Activated CD4-positive, alpha-beta T cell treated with anti-CD3 and anti-CD28 coated beads for 1 hour (primary cell): ENCODE data around the gene CERS1.

Experiments used
- DNase-seq: peaks from one replicate; pipeline ENCODE4 v3.0.0-alpha.2; 2020

CERS1 gene, protein sequence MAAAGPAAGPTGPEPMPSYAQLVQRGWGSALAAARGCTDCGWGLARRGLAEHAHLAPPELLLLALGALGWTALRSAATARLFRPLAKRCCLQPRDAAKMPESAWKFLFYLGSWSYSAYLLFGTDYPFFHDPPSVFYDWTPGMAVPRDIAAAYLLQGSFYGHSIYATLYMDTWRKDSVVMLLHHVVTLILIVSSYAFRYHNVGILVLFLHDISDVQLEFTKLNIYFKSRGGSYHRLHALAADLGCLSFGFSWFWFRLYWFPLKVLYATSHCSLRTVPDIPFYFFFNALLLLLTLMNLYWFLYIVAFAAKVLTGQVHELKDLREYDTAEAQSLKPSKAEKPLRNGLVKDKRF

DNA sequence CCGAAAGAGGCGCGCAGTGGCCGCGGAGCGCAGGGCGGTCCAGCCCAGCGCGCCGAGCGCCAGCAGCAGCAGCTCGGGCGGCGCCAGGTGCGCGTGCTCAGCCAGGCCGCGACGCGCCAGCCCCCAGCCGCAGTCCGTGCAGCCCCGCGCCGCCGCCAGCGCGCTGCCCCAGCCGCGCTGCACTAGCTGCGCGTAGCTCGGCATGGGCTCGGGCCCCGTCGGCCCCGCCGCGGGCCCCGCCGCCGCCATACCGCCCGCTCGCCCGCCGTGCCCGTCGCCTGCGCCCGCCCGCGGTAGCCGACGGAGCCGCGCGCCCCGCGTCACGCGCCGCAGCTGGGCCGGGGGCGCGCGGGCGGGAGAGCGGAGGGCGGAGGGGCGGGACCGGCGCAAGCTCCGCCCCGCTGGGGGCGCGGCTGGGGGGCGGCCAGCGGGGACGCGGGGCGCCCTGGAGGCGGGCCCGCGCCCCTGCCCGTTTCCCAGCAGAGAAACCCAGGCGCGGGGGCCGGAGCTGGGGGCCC, at the start of gene CERS1:
TSS of gene CERS1 (minus strand) at position 335 of the 518 bp plus-strand sequence. CDS start at position 249, 86 bp downstream.
- no peak for DNase-seq

DNA sequence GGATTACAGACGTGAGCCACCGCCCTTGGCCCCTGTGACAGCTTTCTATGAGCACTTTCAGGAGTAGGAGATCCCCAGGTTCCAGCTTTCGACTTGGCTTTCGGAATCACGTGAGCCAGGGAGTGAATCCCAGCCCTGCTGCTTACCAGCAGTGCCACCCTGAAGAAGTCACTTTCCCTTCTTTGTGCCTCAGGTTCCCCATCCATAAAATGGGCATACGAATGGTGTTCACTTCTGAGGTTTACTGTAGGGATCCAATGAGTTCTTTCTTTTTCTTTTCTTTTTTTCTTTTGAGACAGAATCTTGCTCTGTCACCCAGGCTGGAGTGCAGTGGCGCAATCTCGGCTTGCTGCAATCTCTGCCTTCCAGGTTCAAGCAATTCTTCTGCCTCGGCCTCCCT, 49.3 kb upstream of the CERS1 start:
- no peak for DNase-seq

DNA sequence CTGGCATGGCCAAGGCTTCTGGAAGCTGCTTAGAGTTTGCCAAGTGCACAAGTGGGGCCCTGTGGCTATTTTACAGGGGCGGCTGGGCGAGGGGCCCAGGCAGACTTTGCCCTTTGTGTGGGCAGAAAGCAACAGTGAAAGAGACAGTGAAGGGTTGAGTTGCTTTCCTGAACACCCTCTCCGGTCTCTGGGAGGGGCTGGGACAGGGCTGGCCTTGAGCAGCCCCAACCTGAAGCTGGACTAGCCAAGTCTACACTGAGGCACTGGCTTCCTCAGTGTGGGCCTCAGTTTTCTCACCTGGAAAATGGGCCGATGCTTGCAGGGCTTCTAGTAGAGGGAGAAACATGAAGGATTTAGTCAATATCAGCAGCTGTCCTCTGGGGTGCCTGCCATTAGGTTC, 47.5 kb upstream of the CERS1 start:
- DNase-seq, result no peak

DNA sequence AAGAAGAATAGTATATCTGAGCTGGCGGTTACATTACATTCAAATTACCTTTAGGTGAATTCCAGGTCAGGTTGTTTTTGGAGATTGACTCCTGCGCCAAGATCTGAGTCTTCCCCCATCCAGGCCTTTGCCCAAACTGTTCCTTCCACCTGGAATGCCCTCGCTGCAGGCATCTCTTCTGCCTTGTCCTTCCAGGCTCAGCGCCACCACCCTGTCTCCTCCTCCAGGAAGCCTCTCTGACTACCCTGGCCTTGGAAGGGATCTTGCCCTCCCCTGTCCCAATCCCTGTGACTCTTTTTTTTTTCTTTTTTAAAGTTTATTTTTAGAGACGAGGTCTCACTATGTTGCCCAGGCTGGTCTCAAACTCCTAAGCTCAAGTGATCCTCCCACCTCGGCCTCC, 46.7 kb upstream of the CERS1 start:
- no peak for DNase-seq

DNA sequence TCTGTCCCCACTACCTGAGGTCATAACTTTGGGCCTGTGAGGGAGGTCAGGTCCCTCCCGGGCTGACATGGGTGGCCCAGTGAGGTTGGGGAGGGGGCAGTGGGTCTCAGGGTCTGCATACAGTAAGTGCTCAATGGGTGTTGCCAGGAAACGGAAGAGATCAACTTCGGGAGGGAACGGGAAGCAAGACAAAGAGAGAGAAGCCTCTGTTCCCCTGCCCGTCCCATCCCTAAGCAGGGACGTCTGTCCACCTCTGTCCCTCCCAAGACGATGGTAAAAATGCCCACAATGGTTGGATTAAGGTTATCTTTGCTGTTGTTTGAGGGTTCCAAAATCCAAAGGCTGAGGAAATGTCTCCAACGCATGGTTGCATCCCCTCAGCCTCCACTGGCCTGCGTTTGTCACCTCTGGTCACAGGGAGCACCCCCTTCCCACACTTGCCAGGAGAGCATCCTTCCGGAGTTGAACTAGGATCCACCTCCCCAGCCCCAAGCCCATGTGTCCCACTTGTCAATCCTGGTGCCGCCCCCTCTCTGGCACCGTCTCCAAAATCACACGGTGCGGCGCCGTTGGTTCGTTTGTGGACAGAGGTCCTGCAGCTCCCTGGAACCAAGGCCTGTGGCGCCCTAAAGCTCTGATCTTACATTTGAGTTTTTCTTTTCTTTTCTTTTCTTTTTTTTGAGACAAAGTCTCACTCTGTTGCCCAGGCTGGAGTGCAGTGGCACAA, 45.8 kb upstream of the CERS1 start:
- DNase-seq, result no peak

DNA sequence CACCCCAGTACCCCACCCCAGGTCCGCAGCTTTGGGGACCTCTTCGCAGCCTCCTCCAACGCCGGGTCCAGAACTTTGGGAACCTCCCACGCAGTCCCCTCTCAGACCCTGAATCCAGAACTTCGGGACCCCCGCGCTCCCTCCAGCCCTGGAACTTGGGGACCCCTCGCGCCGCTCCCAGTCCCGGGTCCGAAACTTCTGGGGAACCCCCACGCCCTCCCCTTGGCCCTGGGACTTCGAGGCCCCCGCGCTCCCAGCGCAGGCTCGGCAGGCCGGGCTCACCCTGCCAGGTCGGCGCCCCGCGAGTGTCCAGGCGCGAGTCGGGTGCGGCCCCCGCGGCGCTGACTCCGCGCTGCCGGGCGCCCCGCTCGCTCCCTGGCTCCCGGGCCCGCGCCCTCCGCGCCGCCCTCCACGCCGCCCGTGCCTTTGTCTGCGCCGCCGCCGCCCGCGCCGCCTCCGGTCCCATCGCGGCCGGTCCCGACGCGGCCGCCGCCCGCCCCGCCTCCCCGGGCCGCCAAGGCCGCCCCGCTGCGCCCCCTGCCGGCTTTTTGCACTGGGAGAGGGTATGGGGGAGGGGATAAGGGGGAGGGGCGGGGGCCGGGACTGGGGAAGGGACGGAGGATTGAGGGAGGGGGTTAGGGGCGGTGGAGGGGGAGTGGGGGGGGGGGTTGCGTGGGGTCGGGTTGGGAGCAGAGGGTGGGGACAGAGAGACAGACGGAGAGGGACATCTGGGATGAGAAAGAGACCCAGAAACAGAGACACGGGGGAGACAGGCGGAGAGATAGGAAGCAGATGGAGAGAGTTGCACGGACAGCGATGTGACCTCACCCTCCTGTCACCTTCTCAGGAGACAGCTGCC, 45.0 kb upstream of the CERS1 start, which contains the start of gene HOMER3:
TSS of gene HOMER3 (minus strand) at position 449 of the 859 bp plus-strand sequence. CDS start 2,235 bp downstream, outside the sequence.
- peak; percentile 62 for DNase-seq

DNA sequence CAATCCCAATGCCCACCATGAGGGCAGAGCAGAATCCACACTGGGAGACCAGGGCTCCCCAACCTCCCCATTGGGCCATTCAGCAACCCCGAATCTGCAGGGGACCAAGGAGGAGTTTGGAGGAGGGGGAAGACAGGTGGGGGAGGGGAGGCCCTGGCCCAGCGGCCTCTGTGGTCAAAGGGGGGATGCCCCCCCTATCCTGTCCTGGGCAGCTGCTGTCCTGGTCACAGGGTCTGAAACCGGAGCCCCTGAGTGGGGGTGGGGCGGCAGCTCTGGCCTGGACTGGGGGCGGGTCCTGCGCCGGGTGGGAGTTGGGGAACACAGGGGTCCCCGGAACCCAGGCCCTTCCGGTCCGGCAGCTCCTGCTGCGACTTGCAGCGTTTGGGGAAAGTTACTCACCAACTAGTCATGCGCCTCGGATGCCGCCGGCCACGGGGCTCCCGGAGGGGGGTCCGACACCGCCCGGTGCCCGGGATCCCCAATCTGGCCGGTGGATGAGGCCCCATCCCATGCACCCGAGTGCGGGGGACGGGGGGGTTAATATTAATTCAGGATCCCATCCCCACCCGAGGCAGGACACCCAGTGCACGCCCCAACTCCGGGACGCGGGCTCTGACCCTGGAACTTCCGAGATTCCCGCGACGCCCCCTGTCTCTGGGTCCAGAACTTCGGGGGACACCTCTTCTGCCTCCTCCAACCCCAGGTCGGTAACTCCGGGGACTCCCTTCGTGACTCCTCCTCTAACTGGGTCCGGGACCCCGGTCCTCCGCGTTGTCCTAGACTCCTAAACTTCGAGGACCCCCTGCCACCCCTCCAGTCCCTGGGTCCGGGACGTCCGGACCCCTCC, 44.2 kb upstream of the CERS1 start:
- DNase-seq, result no peak

DNA sequence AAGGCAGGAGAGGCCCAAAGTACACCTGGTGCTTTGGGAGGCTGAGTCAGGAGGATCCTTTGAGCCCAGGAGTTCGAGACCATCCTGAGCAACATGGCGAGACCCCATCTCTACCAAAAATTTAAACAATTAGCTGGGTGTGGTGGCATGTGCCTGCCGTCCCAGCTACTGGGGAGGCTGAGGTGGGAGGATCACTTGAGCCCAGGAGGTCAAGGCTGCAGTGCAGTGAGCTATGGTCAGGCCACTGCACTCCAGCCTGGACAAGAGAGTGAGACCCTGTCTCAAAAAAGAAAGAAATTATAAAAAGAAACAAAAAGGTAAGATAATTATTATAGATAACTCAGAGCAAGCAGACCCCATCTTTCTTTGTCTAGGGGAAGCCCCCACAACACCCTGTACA, 43.2 kb upstream of the CERS1 start:
- no peak for DNase-seq

DNA sequence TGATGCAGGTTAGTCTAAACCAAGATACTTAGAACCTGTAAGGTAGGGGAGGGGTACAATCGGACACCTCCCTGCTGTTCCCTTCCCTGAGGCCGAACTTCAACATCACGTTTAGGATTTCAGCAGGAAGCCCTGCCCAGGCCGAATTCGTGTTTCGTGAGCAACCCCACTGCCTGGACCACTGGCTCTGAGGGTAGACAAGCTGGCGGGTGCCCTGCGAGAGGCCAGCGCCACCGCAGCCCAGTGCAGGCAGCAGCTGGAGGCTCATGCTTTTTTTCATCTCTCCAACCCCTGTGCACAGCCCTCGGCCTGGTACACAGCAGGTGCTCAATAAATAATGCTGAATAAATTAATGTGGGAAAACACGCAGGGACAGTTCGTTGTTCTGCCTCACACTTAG, 37.3 kb upstream of the CERS1 start:
- no peak for DNase-seq

DNA sequence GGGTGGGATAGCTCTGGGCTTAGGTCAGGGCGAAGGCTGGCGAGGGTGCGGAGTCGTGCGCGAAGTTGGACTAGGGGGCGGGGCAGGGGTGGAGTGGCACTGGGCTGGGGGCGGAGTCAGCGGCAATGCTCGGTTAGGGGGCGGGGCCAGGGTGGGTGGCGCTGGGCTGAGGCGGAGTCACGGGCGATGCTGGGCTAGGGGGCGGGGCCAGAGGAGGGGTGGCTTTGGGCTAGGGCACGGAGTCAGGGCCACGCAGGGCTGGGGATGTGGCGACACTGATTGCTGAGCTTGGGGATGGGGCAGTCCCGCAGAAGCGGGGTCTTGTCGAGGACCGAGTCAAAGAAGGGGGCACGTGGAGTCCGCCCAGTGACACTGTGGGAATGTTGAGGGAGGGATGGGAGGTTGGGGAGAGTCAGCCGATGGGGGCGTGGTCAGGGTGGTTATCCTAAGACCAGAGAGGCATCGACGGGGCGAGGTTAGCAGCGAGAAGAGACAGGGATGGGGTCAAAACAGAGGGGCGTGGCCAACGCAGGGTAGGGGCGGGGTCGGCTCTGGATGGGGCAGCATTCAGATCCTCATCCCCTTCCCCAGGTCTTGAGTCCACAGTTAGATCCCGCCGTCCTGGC, 36.4 kb upstream of the CERS1 start:
- DNase-seq, result peak; percentile 74

DNA sequence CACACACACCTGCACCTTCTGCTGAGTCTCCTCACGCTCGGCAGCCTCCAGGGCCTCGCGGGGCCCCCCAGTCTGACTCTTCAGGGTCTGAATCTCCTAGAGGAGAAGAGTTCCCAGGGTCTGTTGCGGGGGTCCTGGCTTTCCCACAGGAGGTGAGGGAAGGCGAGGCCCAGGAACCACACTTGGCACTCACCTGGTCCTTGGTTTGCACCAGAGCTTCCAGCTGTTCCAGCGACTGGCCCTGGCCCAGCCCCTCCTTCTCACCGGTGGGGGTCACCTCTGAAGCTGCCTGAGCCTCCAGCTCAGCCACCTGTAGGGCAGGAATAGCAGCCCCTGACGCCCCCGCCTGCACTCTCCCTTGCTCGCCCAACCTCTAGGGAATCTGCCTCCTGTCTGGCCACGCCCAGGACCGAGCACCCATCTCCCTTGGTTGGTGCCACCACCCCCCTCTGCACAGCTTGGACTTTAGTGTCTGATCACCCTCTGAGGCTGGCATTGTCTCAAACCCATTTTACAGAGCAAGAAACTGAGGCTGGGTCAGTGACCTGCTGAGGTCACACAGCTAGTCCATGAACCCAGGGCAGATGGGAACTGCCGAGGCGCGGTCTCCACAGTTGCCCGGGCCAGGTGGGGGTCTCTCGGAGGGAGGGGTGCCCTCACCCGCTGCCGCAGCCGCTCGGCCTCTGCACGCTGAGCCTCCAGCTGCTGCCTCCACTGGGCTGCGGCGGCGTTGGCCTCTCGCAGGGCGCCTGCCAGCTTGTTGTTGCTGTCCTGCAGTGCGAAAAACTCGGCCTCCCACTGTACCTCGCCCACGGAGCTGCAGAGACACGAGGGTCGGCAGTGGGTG, 35.6 kb upstream of the CERS1 start:
- no peak for DNase-seq

DNA sequence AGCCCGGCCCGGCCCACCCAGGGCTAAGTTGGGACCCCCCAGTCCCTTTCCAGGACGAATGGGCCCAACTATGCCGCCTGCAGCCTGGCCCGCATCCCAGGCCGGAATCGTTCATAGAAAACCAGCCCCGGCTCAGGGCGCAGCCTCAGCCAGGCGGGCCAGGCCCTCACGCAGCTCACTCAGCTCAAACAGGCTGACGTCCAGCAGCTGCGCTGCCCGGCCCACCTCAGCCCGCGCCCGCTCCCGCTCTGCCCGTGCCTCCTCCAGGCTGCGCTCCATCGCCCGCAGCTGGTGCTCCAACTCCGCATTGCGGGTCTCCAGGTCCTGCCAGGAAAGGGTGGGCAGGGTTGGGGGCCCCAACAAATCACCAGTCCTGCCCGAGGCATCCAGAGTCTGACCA, 33.4 kb upstream of the CERS1 start:
- DNase-seq, result no peak

DNA sequence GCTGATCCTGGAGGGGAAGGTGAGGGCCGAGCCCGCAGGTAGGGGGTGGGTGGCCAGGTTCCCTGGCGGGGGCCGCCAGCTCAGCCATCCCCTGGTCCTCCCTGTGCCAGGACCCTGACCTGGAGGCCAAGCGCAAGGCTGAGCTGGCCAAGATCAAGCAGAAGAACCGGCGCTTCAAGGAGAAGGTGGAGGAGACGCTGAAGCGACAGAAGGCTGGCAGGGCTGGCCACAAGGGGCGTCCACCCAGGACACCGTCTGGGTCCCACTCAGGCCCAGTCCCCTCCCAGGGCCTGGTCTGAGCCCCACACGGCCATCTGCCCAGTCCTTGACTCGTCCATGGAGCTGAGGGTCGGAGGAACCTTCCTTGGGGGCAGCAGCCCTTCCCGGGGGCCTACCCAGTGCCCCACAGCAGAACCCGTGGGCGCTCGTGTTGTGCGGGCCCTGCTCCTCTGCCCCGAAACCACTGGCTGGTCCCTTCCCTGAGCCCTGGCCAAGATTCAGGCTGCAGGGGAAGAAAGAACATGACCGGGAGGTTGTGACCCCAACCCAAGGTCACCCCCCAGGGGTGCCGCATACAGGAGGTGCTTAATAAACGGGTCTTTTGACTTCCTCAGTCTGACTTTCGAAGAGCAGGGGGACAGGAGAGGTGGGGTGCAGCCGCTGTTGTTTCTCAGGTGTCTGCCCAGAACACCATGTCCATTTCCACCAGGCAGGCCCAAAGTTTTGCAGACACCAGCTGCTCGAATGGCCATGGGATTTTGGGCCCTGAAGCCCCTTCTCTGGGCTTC, 32.3 kb upstream of the CERS1 start:
- no peak for DNase-seq

DNA sequence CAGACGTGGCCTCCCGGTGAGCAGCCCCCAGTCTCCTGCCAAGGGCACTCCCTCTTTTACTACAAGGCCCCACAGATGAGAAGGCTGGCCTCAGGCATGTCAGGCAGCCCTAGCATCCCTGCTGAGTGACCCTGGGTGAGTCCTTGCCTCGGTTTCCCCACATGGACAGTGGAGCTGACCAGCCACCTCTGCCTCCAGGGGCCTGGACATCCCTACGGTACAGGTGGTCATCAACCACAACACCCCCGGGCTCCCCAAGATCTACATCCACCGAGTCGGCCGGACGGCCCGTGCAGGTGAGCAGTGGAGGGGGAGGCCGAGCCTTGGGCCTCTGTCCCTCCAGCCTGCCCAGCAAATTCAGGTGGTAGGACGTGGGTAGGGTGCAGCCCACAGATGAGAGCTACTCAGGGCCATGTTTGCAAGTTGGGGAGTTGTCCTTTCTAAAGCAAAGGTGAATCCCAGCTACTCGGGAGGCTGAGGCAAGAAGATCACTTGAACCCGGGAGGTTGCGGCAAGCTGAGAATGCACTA, 28.8 kb upstream of the CERS1 start:
- no peak for DNase-seq

DNA sequence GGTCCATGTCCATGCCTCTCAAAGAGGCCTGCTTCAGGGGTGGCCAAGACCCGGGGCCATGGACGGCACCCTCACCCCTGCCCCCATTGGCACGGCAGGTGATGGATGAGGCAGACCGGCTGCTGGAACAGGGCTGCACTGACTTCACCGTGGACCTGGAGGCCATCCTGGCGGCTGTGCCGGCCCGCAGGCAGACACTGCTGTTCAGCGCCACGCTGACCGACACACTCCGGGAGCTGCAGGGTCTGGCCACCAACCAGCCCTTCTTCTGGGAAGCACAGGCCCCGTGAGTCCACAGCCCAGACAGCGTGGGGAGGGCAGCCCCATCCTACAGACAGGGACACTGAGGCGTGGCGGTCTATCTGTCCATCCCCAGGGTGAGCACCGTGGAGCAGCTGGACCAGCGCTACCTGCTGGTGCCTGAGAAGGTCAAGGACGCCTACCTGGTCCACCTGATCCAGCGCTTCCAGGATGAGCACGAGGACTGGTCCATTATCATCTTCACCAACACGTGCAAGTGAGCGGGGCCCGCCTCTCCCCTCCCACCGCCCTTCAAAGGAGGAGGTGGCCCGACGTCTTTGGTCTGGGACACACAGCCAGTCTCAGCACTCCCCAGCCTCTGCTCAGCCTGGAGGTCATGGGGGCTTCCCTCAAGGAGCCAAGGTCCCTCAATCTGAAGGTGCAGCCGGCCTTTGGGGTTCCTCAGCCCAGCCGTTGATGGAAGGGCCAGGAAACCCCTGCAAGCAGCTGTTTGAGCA, 26.4 kb upstream of the CERS1 start:
- DNase-seq, result no peak

DNA sequence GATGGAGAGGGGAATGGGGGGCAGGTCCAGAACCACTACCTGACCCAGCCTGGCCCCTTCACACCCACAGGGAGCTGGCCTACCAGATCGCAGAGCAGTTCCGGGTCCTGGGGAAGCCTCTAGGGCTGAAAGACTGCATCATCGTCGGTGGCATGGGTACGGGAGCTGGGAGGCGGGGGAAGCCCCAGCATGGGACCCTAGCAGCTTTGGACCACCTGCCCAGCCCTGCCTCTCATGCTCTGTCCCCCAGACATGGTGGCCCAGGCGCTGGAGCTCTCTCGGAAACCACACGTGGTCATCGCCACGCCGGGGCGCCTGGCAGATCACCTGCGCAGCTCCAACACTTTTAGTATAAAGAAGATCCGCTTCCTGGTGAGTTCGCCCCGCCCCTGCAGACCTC, 25.6 kb upstream of the CERS1 start:
- DNase-seq, result no peak

DNA sequence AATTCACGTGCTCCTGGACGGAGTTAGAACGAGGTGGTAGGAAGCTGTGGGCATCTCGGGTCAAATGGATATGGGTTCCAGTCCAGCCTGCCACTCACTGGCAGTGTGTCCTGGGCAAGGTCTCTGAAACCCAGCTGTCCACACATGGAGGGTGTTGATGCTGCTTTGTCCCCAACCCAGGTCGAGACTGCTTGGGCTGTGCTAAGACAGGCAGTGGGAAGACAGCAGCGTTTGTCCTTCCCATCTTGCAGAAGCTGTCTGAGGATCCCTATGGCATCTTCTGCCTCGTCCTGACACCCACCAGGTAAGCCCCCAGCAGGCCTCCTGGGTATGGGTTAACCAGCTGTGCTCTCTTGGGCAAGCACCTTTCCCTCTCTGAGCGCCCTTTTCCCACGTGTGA, 24.4 kb upstream of the CERS1 start:
- DNase-seq, result no peak

DNA sequence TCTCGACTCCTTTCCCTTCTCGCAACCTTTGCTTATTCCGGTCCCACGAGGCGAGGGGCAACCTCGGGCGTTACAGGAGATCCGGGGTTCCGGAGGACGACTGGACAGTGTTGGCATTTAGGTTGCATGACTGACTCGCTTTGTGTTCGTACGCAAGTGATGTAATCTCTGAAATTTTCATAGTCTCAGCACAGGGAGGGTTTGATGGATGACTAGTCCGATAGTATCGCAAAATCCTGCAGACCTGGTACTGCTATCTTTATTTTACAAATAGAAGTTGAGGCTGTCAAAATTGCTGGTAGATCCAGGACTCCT, 23.9 kb upstream of the CERS1 start:
- no peak for DNase-seq
